Endodermal cell (in vitro differentiated cells): Measurements from ENCODE around the gene GLRX2. TPM values are rescaled to one million over a fixed set of nuclear protein-coding genes. Genes with fewer than 3 reads are reported as not detected.
"Not testable (repeated sequence)": the region's sequence is repeated elsewhere in the genome, so short reads cannot be mapped to it uniquely, and the experiment has no call there.

ENCODE experiments used
- DNase-seq: peaks from one replicate; pipeline ENCODE4 v3.0.0-alpha.2; 2017
- H3K27ac ChIP-seq: 2 replicates; pipeline ENCODE4 v1.5.1; 2013; ENCODE audit warnings: mild to moderate bottlenecking, low read depth, low read length, moderate library complexity
- H3K27me3 ChIP-seq: 2 replicates; pipeline ENCODE4 v1.6.1; 2013; ENCODE audit warnings: mild to moderate bottlenecking, low read length, moderate library complexity; ENCODE audit not compliant: insufficient read depth, control insufficient read depth, poor library complexity, severe bottlenecking
- H3K36me3 ChIP-seq: 2 replicates; pipeline ENCODE4 v1.7.0; 2013; ENCODE audit warnings: mild to moderate bottlenecking, low read length, moderate library complexity; ENCODE audit not compliant: control insufficient read depth, insufficient read depth
- H3K4me1 ChIP-seq: one replicate; pipeline ENCODE4 v1.7.0; 2013; ENCODE audit warnings: low read length; ENCODE audit not compliant: control insufficient read depth, insufficient read depth
- H3K4me3 ChIP-seq: 2 replicates; pipeline ENCODE4 v1.5.1; 2013; ENCODE audit warnings: mild to moderate bottlenecking, low read length, moderate library complexity
- H3K9ac ChIP-seq: 2 replicates; pipeline ENCODE4 v1.6.1; 2013; ENCODE audit warnings: mild to moderate bottlenecking, low read length, moderate library complexity; ENCODE audit not compliant: poor library complexity, severe bottlenecking; ENCODE audit errors: extremely low read depth
- H3K9me3 ChIP-seq: 2 replicates; pipeline ENCODE4 v1.6.1; 2013; ENCODE audit warnings: mild to moderate bottlenecking, low read length, moderate library complexity; ENCODE audit not compliant: control insufficient read depth
- H3K27ac Mint-ChIP-seq: 2 replicates; pipeline ENCODE4 v1.8.0; 2020; ENCODE audit warnings: mixed read lengths
- H3K27me3 Mint-ChIP-seq: 2 replicates; pipeline ENCODE4 v1.8.0; 2021; ENCODE audit warnings: mild to moderate bottlenecking, mixed read lengths; ENCODE audit not compliant: insufficient read depth
- H3K36me3 Mint-ChIP-seq: 2 replicates; pipeline ENCODE4 v1.8.0; 2020; ENCODE audit warnings: low read depth, mixed read lengths
- H3K4me1 Mint-ChIP-seq: 2 replicates; pipeline ENCODE4 v1.8.0; 2020; ENCODE audit warnings: mixed read lengths
- H3K4me3 Mint-ChIP-seq: 2 replicates; pipeline ENCODE4 v1.8.0; 2020; ENCODE audit warnings: mild to moderate bottlenecking, moderate library complexity, mixed read lengths
- H3K9me3 Mint-ChIP-seq: 2 replicates; pipeline ENCODE4 v1.8.0; 2020; ENCODE audit warnings: mild to moderate bottlenecking, mixed read lengths
- WGBS, 2 experiments: methylation state at CpG; one replicate each; pipeline versions ENCODE4 v1.1.5 to v1.1.7; 2013; ENCODE audit warnings: missing lambda C conversion rate in 2 of 2, mixed read lengths in 1 of 2; ENCODE audit not compliant: insufficient coverage in 1 of 2, insufficient read length in 1 of 2; 5-methylcytosine and 5-hydroxymethylcytosine counted together
- total RNA-seq, 2 donors: library from RNA; stranded (reverse); fragmentation: NEBNext Ultra II Directional in 1 of 2; extraction: Animal tissue kit (Norgen Biotek cat#: 25700) in 1 of 2; gene quantifications; 2 replicates in 1 of 2; 3 replicates in 1 of 2; pipeline ENCODE4 v1.2.1, GENCODE V29; 2021
- TF ChIP-seq, protein P1 (sequence below): fragments of 200-600 bp; sonication (generic); conservative IDR thresholded peaks from 2 replicates; pipeline ENCODE4 v1.5.0; 2021; ENCODE audit warnings: antibody characterized with exemption, mild to moderate bottlenecking

Gene GLRX2
- total RNA-seq, 2 donors from 2014 or later = 8.6 to 11.0 TPM

DNA sequence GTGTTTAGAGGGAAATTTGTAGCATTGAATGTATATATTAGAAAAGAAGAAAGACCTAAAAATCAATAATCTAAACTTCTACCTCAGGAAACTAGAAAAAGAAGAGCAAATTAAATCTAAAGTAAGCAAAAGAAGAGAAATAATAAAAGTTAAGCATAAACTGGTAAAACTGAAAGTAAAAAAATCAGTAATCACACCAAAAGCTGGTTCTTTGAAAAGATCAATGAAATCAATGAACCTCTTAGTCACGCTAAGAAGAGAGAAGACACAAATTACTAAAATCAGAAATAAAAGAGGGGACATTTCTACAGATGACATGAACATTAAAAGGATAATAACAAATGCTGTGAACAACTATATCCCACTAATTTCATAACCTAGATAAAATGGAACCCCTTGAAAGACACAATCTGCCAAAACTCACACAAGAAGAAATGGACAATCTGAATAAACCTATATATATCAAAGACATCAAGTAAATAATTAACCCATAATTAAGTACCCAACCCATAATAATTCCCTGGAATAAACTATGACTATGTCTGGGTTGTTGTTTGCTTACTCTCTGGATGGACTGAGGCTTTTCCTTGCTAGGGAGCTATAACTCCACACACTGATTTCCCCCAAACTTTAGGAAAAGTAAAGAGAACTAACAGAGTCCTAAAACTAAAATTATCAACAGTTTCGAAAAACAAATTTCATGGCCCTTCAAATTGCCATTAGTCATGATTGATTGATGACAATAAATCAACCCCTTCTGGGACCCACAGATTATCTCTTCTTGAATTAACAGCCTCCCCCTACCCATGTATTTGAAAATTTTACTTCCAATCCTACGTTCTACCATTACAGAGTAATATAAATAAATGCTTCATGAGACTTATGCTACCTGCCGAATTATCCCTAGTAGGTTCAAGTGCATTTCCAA is 13.9 kb upstream of the GLRX2 start:
- Histone ChIP-seq H3K4me1 (no peaks in the 10 kb centered on the region), H3K27ac (no peak overlapping the region), H3K9ac (no peak overlapping the region), H3K4me3 (no peak overlapping the region), H3K9me3 (no peaks in the 10 kb centered on the region), H3K36me3 (no peaks in the 10 kb centered on the region), H3K27me3 (peaks cover 5% of the 10 kb centered on the region)
- no peak overlapping the region for H3K27ac Mint-ChIP-seq
- peaks cover 21% of the 10 kb centered on the region for H3K27me3 Mint-ChIP-seq
- TF ChIP-seq, protein P1, sequence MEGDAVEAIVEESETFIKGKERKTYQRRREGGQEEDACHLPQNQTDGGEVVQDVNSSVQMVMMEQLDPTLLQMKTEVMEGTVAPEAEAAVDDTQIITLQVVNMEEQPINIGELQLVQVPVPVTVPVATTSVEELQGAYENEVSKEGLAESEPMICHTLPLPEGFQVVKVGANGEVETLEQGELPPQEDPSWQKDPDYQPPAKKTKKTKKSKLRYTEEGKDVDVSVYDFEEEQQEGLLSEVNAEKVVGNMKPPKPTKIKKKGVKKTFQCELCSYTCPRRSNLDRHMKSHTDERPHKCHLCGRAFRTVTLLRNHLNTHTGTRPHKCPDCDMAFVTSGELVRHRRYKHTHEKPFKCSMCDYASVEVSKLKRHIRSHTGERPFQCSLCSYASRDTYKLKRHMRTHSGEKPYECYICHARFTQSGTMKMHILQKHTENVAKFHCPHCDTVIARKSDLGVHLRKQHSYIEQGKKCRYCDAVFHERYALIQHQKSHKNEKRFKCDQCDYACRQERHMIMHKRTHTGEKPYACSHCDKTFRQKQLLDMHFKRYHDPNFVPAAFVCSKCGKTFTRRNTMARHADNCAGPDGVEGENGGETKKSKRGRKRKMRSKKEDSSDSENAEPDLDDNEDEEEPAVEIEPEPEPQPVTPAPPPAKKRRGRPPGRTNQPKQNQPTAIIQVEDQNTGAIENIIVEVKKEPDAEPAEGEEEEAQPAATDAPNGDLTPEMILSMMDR = no peak
- peaks cover 15% of the 10 kb centered on the region for H3K4me1 Mint-ChIP-seq
- 89 to 93% methylated on average over 3 to 4 of the region's 4 CpGs for WGBS, 2 experiments
- no peak overlapping the region for H3K4me3 Mint-ChIP-seq
- H3K36me3 Mint-ChIP-seq = no peaks in the 10 kb centered on the region
- no peaks in the 10 kb centered on the region for H3K9me3 Mint-ChIP-seq
- no peak for DNase-seq

DNA sequence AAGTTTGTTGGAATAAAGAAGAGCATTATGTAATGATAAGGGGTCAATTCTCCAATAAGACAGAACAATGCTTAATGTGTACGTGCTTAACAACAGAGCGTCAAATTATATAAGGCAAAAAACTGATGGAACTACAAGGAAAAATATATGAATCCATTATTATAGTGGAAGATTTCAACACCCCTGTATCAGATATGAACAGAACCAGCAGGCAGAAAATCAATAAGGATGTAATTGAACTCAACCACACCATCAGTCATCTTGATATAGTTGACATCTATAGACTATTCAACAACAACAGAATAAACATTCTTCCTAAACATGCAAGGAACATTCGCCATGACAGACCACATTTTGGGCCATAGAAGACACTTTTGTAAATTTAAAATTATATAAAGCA is 13.0 kb upstream of the GLRX2 start:
- Histone ChIP-seq H3K9ac (no peak overlapping the region), H3K36me3 (no peaks in the 10 kb centered on the region), H3K9me3 (no peaks in the 10 kb centered on the region), H3K4me1 (no peaks in the 10 kb centered on the region), H3K4me3 (no peak overlapping the region), H3K27me3 (peaks cover 5% of the 10 kb centered on the region), H3K27ac (no peak overlapping the region)
- H3K9me3 Mint-ChIP-seq = no peaks in the 10 kb centered on the region
- peaks cover 17% of the 10 kb centered on the region for H3K4me1 Mint-ChIP-seq
- no peaks in the 10 kb centered on the region for H3K36me3 Mint-ChIP-seq
- WGBS, 2 experiments = 85% methylated on average over 3 of the region's 3 CpGs; no CpG with 5 or more reads in 1 of the 2 experiments
- H3K27ac Mint-ChIP-seq = no peak overlapping the region
- DNase-seq = no peak
- H3K27me3 Mint-ChIP-seq = peaks cover 21% of the 10 kb centered on the region
- TF ChIP-seq, protein P1 = no peak
- no peak overlapping the region for H3K4me3 Mint-ChIP-seq

DNA sequence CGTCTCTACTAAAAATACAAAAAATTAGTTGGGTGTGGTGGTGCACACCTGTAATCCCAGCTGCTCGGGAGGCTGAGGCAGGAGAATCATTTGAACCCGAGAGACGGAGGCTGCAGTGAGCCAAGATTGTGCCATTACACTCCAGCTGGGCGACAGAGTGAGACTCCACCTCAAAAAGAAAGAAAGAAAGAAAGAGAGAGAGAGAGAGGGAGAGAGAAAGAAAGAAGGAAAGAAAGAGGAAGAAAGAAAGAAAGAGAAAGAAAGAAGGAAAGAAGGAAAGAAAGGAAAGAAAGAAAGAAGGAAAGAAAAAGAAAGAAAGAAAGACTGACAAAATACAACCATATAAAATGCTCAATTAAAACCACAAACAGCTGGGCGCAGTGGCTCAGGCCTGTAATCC is 12.0 kb upstream of the GLRX2 start:
- not testable (repeated sequence) for H3K4me3 Mint-ChIP-seq, H3K27ac Mint-ChIP-seq, H3K9ac ChIP-seq, H3K36me3 Mint-ChIP-seq, H3K4me1 ChIP-seq, H3K9me3 Mint-ChIP-seq, H3K4me3 ChIP-seq, H3K27ac ChIP-seq, DNase-seq, H3K9me3 ChIP-seq, H3K27me3 ChIP-seq, H3K36me3 ChIP-seq
- Mint-ChIP-seq H3K4me1 (peaks cover 24% of the 10 kb centered on the region), H3K27me3 (peaks cover 21% of the 10 kb centered on the region)
- 86 to 96% methylated on average over 4 to 6 of the region's 6 CpGs for WGBS, 2 experiments
